GM21825 (cell line): ENCODE results near the gene HRH2.
"Not testable (repeated sequence)": the region's sequence is repeated elsewhere in the genome, so short reads cannot be mapped to it uniquely, and the experiment has no call there.

Experiments used
- ATAC-seq: cut with Tn5 transposase; IDR thresholded peaks from one replicate; pipeline ENCODE4 v1.9.1; 2021; ENCODE audit warnings: mild to moderate bottlenecking, moderate library complexity; ENCODE audit not compliant: unreplicated experiment

The HRH2 gene

GRCh38 chr5:175657593-175658271 lies at the start of gene HRH2:
TSS of gene HRH2 (plus strand) at chr5:175658071. CDS start at chr5:175683234, 25,163 bp downstream.
- ATAC-seq, result no peak

GRCh38 chr5:175609526-175609925 lies 48.3 kb upstream of the HRH2 start:
- ATAC-seq, result no peak

GRCh38 chr5:175610381-175610780 lies 47.5 kb upstream of the HRH2 start:
- no peak for ATAC-seq

GRCh38 chr5:175610898-175611297 lies 47.0 kb upstream of the HRH2 start:
- ATAC-seq, result no peak

- ATAC-seq, result no peak
Observed at GRCh38 chr5:175614223-175614815, 43.6 kb upstream of the HRH2 start.

GRCh38 chr5:175614861-175615260 lies 43.0 kb upstream of the HRH2 start:
- ATAC-seq, result no peak

- no peak for ATAC-seq
Observed at GRCh38 chr5:175616083-175616482, 41.8 kb upstream of the HRH2 start.

GRCh38 chr5:175616527-175616926 lies 41.3 kb upstream of the HRH2 start:
- ATAC-seq, result not testable (repeated sequence)

- no peak for ATAC-seq
Observed at GRCh38 chr5:175617447-175617846, 40.4 kb upstream of the HRH2 start.

GRCh38 chr5:175620527-175620926 lies 37.3 kb upstream of the HRH2 start:
- no peak for ATAC-seq

- ATAC-seq, result no peak
Observed at GRCh38 chr5:175621971-175622370, 35.9 kb upstream of the HRH2 start.

GRCh38 chr5:175623088-175623487 lies 34.8 kb upstream of the HRH2 start:
- ATAC-seq, result no peak

GRCh38 chr5:175624316-175624715 lies 33.6 kb upstream of the HRH2 start:
- ATAC-seq, result no peak

GRCh38 chr5:175627005-175627404 lies 30.9 kb upstream of the HRH2 start:
- no peak for ATAC-seq

GRCh38 chr5:175627739-175628138 lies 30.1 kb upstream of the HRH2 start:
- no peak for ATAC-seq

GRCh38 chr5:175628668-175629067 lies 29.2 kb upstream of the HRH2 start:
- no peak for ATAC-seq

GRCh38 chr5:175629261-175629660 lies 28.6 kb upstream of the HRH2 start:
- ATAC-seq, result no peak

GRCh38 chr5:175629793-175630192 lies 28.1 kb upstream of the HRH2 start:
- no peak for ATAC-seq

GRCh38 chr5:175635854-175636584 lies 21.9 kb upstream of the HRH2 start:
- no peak for ATAC-seq

- ATAC-seq, result no peak
Observed at GRCh38 chr5:175638305-175638704, 19.6 kb upstream of the HRH2 start.

GRCh38 chr5:175640106-175640775 lies 17.6 kb upstream of the HRH2 start:
- no peak for ATAC-seq

GRCh38 chr5:175642998-175643397 lies 14.9 kb upstream of the HRH2 start:
- ATAC-seq, result no peak
